Measurements from ENCODE around the gene KRT35. TPM values are rescaled to one million over a fixed set of nuclear protein-coding genes. Genes with fewer than 3 reads are reported as not detected.

Gene KRT35
- total RNA-seq, 2 donors from 2014 or later, result not detected

DNA sequence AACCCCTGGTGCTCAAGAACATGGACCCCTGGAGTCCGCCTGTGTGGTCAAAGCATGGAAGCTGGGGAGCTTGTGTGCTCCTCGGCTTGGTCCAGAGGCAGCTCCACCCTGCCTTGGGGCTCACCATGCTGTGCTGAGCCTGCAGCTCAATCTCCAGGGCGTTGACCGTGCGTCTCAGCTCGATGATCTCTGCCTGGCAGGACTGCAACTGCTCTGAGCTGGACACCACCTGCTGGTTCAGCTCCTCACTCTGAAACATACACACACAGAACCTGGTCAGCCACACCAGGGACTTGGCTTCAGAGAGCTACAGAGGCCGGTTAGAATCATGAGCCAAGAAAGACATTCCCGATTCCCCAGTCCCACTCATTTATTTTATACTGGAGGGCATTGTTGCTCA, 2.7 kb downstream of the KRT35 start:
- DNase-seq (ENCODE audit: low spot score in 2 of 2) (no peak), ATAC-seq (no peak)
- Mint-ChIP-seq H3K27ac (peak overlapping the region in 1 of 2 donors; percentile 32), H3K9me3 (no peaks in the 10 kb centered on the region), H3K36me3 (no peaks in the 10 kb centered on the region)

- ATAC-seq, result no peak
- Mint-ChIP-seq H3K36me3 (no peaks in the 10 kb centered on the region), H3K27ac (peak overlapping the region in 1 of 2 donors; percentile 81), H3K9me3 (peaks cover 4 to 5% of the 10 kb centered on the region in 2 donors)
- DNase-seq (ENCODE audit: low spot score in 2 of 2), result no peak
Measured at GRCh38 chr17:41476866-41477815, 3.8 kb downstream of the KRT35 start.

DNA sequence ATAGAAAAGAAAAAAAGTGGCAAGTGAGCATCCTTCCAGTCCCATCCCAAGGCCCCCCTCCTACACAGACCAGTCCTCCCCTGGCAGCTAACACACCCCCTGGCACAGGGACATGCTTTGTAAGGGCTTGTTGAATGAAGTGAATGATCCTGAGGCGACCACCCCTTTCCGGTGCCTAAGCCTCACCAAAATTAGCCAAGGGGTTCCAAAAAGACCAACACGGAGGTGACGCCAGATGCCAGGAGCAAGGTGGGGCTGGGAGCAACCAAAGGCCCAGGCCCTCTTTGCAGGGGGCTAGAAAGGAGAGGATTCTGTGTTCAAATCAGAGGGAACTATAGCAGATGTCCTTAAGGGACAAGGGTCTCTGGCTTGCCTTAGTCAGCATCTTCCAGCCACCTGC, 5.5 kb downstream of the KRT35 start:
- no peaks in the 10 kb centered on the region for H3K36me3 Mint-ChIP-seq
- peaks cover 7 to 9% of the 10 kb centered on the region in 2 donors for H3K9me3 Mint-ChIP-seq
- H3K27ac Mint-ChIP-seq, result no peak overlapping the region
- ATAC-seq (no peak), DNase-seq (ENCODE audit: low spot score in 2 of 2) (no peak)

- H3K9me3 Mint-ChIP-seq, result peaks cover 7 to 9% of the 10 kb centered on the region in 2 donors
- ATAC-seq (no peak), DNase-seq (ENCODE audit: low spot score in 2 of 2) (no peak)
- H3K27ac Mint-ChIP-seq, result no peak overlapping the region
- H3K36me3 Mint-ChIP-seq, result no peaks in the 10 kb centered on the region
Measured at GRCh38 chr17:41474863-41475262, 6.1 kb downstream of the KRT35 start.

DNA sequence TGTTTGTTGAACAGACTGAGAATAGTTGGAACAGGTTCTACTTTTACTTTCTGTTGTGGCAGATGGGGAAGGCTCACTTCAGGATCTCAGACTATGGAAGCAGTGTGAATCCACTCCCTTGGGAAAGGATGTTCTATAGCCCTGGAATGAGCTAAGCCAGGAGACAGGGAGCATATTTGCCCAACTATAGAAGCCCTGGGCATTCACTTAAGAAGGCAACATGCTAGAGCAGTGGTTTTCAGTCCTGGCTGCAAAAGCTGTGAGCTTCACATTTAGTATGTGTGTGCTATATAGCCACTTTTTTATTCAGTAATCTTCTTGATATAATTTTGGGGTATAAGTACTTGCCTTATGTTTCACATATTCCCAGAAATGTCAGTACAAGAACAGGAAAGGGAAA, 12.6 kb downstream of the KRT35 start:
- Mint-ChIP-seq H3K9me3 (peaks cover 7 to 17% of the 10 kb centered on the region in 2 donors), H3K27ac (no peak overlapping the region), H3K36me3 (no peaks in the 10 kb centered on the region)
- DNase-seq (ENCODE audit: low spot score in 2 of 2) (no peak), ATAC-seq (no peak)

GRCh38 chr17:41467561-41467960, 13.4 kb downstream of the KRT35 start:
- H3K36me3 Mint-ChIP-seq, result no peaks in the 10 kb centered on the region
- H3K27ac Mint-ChIP-seq, result no peak overlapping the region
- ATAC-seq (no peak), DNase-seq (ENCODE audit: low spot score in 2 of 2) (no peak)
- peaks cover 4 to 12% of the 10 kb centered on the region in 2 donors for H3K9me3 Mint-ChIP-seq

GRCh38 chr17:41466988-41467387, 14.0 kb downstream of the KRT35 start, which contains the start of gene KRT32:
TSS of gene KRT32 (minus strand) at chr17:41467386. CDS start at chr17:41467325, 61 bp downstream.
- no peak for DNase-seq (ENCODE audit: low spot score in 2 of 2)
- ATAC-seq, result no peak
- Mint-ChIP-seq H3K27ac (no peak within 1 kb of the TSS), H3K9me3 (peaks cover 4 to 12% of the 10 kb centered on the region in 2 donors), H3K36me3 (no peaks in the 10 kb centered on the region)

DNA sequence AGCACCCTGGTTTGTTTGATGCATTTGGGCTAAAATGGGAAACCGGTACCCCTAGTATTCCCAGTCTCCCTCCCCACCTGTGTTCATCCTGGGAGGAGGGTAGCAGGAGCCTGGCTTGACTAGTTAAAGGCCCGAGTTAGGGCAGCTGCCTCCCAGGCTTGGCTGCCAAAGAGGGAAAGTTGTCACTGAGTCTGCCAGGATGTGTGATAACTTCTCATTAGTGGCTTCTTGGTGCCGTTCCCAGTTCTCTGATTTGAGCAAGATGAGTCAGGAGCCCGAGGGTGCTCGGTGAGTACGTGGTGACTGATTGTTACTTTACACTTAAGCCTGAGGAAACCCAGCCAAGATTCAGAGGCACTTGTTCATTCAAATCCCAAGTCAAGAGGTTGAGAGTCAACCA, 16.3 kb downstream of the KRT35 start:
- Mint-ChIP-seq H3K27ac (no peak overlapping the region), H3K36me3 (no peaks in the 10 kb centered on the region), H3K9me3 (peaks cover 0 to 7% of the 10 kb centered on the region in 2 donors)
- no peak for DNase-seq (ENCODE audit: low spot score in 2 of 2)
- no peak for ATAC-seq

DNA sequence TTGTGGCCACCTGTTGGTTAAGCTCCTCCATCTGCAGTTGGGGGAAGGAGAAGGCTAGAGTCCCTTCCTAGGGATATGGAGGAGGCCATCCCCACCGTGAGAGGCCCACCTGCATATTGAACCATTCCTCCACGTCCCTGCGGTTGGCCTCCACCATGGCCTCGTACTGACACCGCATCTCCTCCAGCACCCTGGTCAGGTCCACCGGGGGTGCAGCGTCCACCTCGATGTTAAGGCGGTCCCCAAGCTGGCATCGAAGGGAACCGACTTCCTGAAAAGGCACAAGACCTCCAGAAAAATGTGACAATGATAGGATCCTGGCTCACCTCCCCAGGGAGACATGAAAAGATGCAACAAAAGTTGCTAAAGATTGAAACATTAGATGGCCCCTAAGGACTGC, 16.8 kb downstream of the KRT35 start:
- no peak overlapping the region for H3K27ac Mint-ChIP-seq
- DNase-seq (ENCODE audit: low spot score in 2 of 2), result no peak
- no peaks in the 10 kb centered on the region for H3K36me3 Mint-ChIP-seq
- no peak for ATAC-seq
- H3K9me3 Mint-ChIP-seq, result peaks cover 0 to 7% of the 10 kb centered on the region in 2 donors

GRCh38 chr17:41463746-41464145, 17.2 kb downstream of the KRT35 start:
- ATAC-seq (no peak), DNase-seq (ENCODE audit: low spot score in 2 of 2) (no peak)
- Mint-ChIP-seq H3K27ac (no peak overlapping the region), H3K36me3 (no peaks in the 10 kb centered on the region), H3K9me3 (peaks cover 0 to 7% of the 10 kb centered on the region in 2 donors)

GRCh38 chr17:41462705-41463104, 18.2 kb downstream of the KRT35 start:
- H3K27ac Mint-ChIP-seq, result no peak overlapping the region
- no peak for ATAC-seq
- no peaks in the 10 kb centered on the region for H3K9me3 Mint-ChIP-seq
- no peaks in the 10 kb centered on the region for H3K36me3 Mint-ChIP-seq
- no peak for DNase-seq (ENCODE audit: low spot score in 2 of 2)

DNA sequence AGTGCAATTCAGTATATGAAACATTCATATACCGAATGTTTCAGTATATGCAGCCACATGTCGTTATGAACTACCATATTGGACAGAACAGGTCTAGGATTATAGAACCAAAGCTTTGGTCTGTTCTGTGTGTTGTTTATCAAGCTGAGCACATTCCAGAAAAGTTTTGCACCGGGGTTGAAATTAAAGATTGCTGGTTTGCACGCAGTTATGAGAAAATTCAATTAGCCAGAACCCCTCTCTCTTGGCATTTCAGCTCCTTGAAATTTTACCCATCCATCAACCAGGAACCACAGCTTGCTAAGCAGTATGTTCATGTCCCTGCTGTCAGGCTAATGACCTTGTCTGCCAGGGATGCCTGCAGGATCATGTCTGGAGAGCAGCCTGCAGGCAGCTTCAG, 23.3 kb downstream of the KRT35 start:
- DNase-seq (ENCODE audit: low spot score in 2 of 2), result no peak
- Mint-ChIP-seq H3K27ac (no peak overlapping the region), H3K9me3 (no peaks in the 10 kb centered on the region), H3K36me3 (no peaks in the 10 kb centered on the region)
- no peak for ATAC-seq

DNA sequence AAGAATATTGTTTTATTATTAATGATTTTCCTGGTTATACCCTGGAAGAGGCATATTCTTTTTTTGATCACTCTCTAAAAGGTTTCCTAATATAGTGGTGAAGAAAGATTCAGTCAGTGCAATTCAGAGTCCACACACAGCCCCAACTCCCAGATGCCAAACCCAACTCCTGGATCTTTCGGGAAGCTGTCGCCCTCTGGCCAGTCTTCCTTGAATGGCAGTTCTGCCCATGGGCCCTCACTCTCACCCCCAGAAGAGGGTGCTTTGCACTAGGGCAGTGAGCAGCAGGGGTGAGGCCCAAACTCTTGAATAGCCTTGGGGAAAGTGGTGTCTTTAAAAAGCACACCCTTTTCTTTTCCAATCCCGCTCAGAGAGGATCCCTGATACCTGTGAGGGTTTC, 24.7 kb downstream of the KRT35 start:
- DNase-seq (ENCODE audit: low spot score in 2 of 2) (no peak), ATAC-seq (no peak)
- H3K9me3 Mint-ChIP-seq, result no peaks in the 10 kb centered on the region
- H3K27ac Mint-ChIP-seq, result no peak overlapping the region
- no peaks in the 10 kb centered on the region for H3K36me3 Mint-ChIP-seq

- H3K27ac Mint-ChIP-seq, result no peak overlapping the region
- ATAC-seq, result no peak
- H3K9me3 Mint-ChIP-seq, result no peaks in the 10 kb centered on the region
- H3K36me3 Mint-ChIP-seq, result no peaks in the 10 kb centered on the region
- DNase-seq (ENCODE audit: low spot score in 2 of 2), result no peak
Measured at GRCh38 chr17:41455236-41455635, 25.7 kb downstream of the KRT35 start.

DNA sequence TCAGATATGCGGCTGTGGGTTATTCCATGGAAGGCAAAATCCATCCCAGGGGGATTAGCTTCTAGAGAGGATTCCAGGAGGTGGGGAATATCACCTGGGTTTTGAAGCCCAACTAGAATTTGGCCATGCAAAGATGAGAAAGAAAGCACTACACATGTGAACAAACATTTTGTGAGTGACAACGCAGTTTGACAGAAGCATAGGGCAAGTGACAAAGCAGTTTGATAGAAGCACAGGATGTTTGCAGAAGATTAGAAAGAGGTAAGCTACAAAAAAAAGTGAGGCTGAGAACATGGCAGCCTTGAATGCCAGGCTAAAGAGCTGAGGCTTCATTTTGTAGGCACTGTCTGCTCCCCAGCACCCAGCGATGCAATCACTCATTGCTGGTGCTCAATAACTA, 27.9 kb downstream of the KRT35 start:
- no peak for ATAC-seq
- DNase-seq (ENCODE audit: low spot score in 2 of 2), result no peak
- Mint-ChIP-seq H3K9me3 (no peaks in the 10 kb centered on the region), H3K36me3 (no peaks in the 10 kb centered on the region), H3K27ac (peak overlapping the region in 1 of 2 donors; percentile 65)

- DNase-seq (ENCODE audit: low spot score in 2 of 2) (no peak), ATAC-seq (no peak)
- Mint-ChIP-seq H3K9me3 (no peaks in the 10 kb centered on the region), H3K27ac (no peak overlapping the region), H3K36me3 (no peaks in the 10 kb centered on the region)
Measured at GRCh38 chr17:41452281-41452680, 28.7 kb downstream of the KRT35 start.

- no peak for DNase-seq (ENCODE audit: low spot score in 2 of 2)
- no peaks in the 10 kb centered on the region for H3K9me3 Mint-ChIP-seq
- H3K36me3 Mint-ChIP-seq, result no peaks in the 10 kb centered on the region
- no peak overlapping the region for H3K27ac Mint-ChIP-seq
- ATAC-seq, result no peak
Measured at GRCh38 chr17:41451154-41451728, 29.7 kb downstream of the KRT35 start.

GRCh38 chr17:41449008-41449407, 31.9 kb downstream of the KRT35 start:
- no peak for DNase-seq (ENCODE audit: low spot score in 2 of 2)
- Mint-ChIP-seq H3K9me3 (no peaks in the 10 kb centered on the region), H3K36me3 (no peaks in the 10 kb centered on the region), H3K27ac (no peak overlapping the region)
- ATAC-seq, result no peak

Measured in activated naive CD4-positive, alpha-beta T cell treated with anti-CD3 and anti-CD28 coated beads, Interleukin-2, amount 50 U/mL, for 72 hours (primary cell).